ENCODE data around the gene SYNE4. TPM values are rescaled to one million over a fixed set of nuclear protein-coding genes. Genes with fewer than 3 reads are reported as not detected.
A peak's percentile ranks its signal among the peaks of the same experiment; 100 is the strongest.

The SYNE4 gene
- total and polyA plus RNA-seq, 2 of the 13 experiments (the other 11 are each of a cell fraction or from before 2014, with no cell fraction given): 13.7 to 23.0 TPM

- TF ChIP-seq, protein P1, sequence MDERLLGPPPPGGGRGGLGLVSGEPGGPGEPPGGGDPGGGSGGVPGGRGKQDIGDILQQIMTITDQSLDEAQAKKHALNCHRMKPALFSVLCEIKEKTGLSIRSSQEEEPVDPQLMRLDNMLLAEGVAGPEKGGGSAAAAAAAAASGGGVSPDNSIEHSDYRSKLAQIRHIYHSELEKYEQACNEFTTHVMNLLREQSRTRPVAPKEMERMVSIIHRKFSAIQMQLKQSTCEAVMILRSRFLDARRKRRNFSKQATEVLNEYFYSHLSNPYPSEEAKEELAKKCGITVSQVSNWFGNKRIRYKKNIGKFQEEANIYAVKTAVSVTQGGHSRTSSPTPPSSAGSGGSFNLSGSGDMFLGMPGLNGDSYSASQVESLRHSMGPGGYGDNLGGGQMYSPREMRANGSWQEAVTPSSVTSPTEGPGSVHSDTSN (CRISPR knock-in tag; IDR thresholded peaks at IDR 0.05): no peak
- no peak for TF ChIP-seq SRF (IDR thresholded peaks at IDR 0.05; ENCODE audit: low read depth, low read length)
- TF ChIP-seq, protein P2, sequence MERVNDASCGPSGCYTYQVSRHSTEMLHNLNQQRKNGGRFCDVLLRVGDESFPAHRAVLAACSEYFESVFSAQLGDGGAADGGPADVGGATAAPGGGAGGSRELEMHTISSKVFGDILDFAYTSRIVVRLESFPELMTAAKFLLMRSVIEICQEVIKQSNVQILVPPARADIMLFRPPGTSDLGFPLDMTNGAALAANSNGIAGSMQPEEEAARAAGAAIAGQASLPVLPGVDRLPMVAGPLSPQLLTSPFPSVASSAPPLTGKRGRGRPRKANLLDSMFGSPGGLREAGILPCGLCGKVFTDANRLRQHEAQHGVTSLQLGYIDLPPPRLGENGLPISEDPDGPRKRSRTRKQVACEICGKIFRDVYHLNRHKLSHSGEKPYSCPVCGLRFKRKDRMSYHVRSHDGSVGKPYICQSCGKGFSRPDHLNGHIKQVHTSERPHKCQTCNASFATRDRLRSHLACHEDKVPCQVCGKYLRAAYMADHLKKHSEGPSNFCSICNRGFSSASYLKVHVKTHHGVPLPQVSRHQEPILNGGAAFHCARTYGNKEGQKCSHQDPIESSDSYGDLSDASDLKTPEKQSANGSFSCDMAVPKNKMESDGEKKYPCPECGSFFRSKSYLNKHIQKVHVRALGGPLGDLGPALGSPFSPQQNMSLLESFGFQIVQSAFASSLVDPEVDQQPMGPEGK (CRISPR knock-in tag; IDR thresholded peaks at IDR 0.05): 0 out of 2 replicates have a peak, but pooled peaks have one; percentile 32
- TF ChIP-seq PRMT3 (CRISPR knock-in tag; IDR thresholded peaks at IDR 0.05; ENCODE audit: borderline replicate concordance, low read depth): no peak; the same call in 1 of the 2 replicates
- TF ChIP-seq ZFY (CRISPR knock-in tag; IDR thresholded peaks at IDR 0.05): peak; percentile 47; the same call in 1 of the 2 replicates
- TF ChIP-seq SATB2 (CRISPR knock-in tag; IDR thresholded peaks at IDR 0.05): peak; percentile 86; the same call in 1 of the 2 replicates
- no peak for TF ChIP-seq NFIB (CRISPR knock-in tag; IDR thresholded peaks at IDR 0.05; ENCODE audit: borderline replicate concordance)
- TF ChIP-seq ZSCAN21 (CRISPR knock-in tag; IDR thresholded peaks at IDR 0.05; ENCODE audit: borderline replicate concordance): 0 out of 2 replicates have a peak, but pooled peaks have one; percentile 47
- TF ChIP-seq ZNF782 (CRISPR knock-in tag; IDR thresholded peaks at IDR 0.05; ENCODE audit: borderline replicate concordance): no peak
- peak; percentile 64; the same call in 1 of the 2 replicates for TF ChIP-seq ZNF225 (CRISPR knock-in tag; IDR thresholded peaks at IDR 0.05)
- no peak for TF ChIP-seq BCLAF1 (IDR thresholded peaks at IDR 0.05)
- TF ChIP-seq MYC (CRISPR knock-in tag; IDR thresholded peaks at IDR 0.05; ENCODE audit: borderline replicate concordance): peak; percentile 37; the same call in 1 of the 2 replicates
- TF ChIP-seq IRF2 (CRISPR knock-in tag; IDR thresholded peaks at IDR 0.05): 0 out of 2 replicates have a peak, but pooled peaks have one; percentile 56
- peak; percentile 78; the same call in 1 of the 2 replicates for TF ChIP-seq SIX4 (CRISPR knock-in tag; IDR thresholded peaks at IDR 0.05)
- TF ChIP-seq ZNF713 (CRISPR knock-in tag; IDR thresholded peaks at IDR 0.05): no peak
- peak; percentile 89 for TF ChIP-seq ERF (CRISPR knock-in tag; IDR thresholded peaks at IDR 0.05)
- TF ChIP-seq TEAD3 (CRISPR knock-in tag; optimal IDR thresholded peaks at IDR 0.05; ENCODE audit: borderline replicate concordance): peak; percentile 54
- peak; percentile 83 for TF ChIP-seq TFE3 (CRISPR knock-in tag; IDR thresholded peaks at IDR 0.05)
- TF ChIP-seq, protein P3, sequence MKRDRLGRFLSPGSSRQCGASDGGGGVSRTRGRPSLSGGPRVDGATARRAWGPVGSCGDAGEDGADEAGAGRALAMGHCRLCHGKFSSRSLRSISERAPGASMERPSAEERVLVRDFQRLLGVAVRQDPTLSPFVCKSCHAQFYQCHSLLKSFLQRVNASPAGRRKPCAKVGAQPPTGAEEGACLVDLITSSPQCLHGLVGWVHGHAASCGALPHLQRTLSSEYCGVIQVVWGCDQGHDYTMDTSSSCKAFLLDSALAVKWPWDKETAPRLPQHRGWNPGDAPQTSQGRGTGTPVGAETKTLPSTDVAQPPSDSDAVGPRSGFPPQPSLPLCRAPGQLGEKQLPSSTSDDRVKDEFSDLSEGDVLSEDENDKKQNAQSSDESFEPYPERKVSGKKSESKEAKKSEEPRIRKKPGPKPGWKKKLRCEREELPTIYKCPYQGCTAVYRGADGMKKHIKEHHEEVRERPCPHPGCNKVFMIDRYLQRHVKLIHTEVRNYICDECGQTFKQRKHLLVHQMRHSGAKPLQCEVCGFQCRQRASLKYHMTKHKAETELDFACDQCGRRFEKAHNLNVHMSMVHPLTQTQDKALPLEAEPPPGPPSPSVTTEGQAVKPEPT (CRISPR knock-in tag; IDR thresholded peaks at IDR 0.05; ENCODE audit: low read depth): peak; percentile 47; the same call in 1 of the 2 replicates
- no peak for TF ChIP-seq ZFP36L2 (CRISPR knock-in tag; IDR thresholded peaks at IDR 0.05)
- no peak for TF ChIP-seq KMT2A (CRISPR knock-in tag; IDR thresholded peaks at IDR 0.05)
- peak; percentile 79 for TF ChIP-seq ZNF335 (CRISPR knock-in tag; IDR thresholded peaks at IDR 0.05)
- TF ChIP-seq ZNF24 (IDR thresholded peaks at IDR 0.05): no peak
Observed at GRCh38 chr19:35963514-35963913, 45.1 kb downstream of the SYNE4 start (continued).

Measured in HepG2 (cell line).